AG04449 (cell line): Measurements from ENCODE around the gene NPW.
A peak's percentile ranks its signal among the peaks of the same experiment; 100 is the strongest.

Experiments used
- CTCF ChIA-PET: fragments of 350-600 bp; formaldehyde crosslinking; extraction: SDS; loops from one replicate; lab custom pipeline; 2021; ENCODE audit warnings: antibody characterized with exemption; lab: Yijun Ruan, JAX
- POLR2A ChIA-PET: fragments of 400-600, 350-600 bp; formaldehyde crosslinking; extraction: SDS; loops from one replicate; lab custom pipeline; 2020; ENCODE audit warnings: antibody characterized with exemption, inconsistent platforms; lab: Yijun Ruan, JAX
- DNase-seq: peaks from one replicate; pipeline ENCODE4 v3.0.0-alpha.2; 2010; ENCODE audit warnings: low read depth, low spot score
- H3K4me3 ChIP-seq: 2 replicates; pipeline ENCODE4 v1.5.1; 2011; ENCODE audit warnings: low read depth, mild to moderate bottlenecking, control low read depth, low read length
- CTCF ChIP-seq: IDR thresholded peaks from one replicate; pipeline ENCODE4 v1.5.1; 2011; ENCODE audit warnings: mild to moderate bottlenecking, moderate library complexity, low read length, control low read depth, inconsistent platforms; ENCODE audit not compliant: insufficient read depth; ENCODE audit errors: missing control alignments

The NPW gene

GRCh38 chr16:2042171-2042985, 22.8 kb downstream of the NPW start:
- TF ChIP-seq CTCF = no peak

GRCh38 chr16:2042986-2043666, 23.5 kb downstream of the NPW start:
- no peak for TF ChIP-seq CTCF
- POLR2A ChIA-PET = interaction anchor here (1.2 kb wide), 1 partner anchor 10 kb away, joined by 3 read pairs; no protein-coding TSS in a partner anchor
- H3K4me3 ChIP-seq = no peak overlapping the region
- CTCF ChIA-PET = no interaction called here
- DNase-seq = no peak

More at GRCh38 chr16:2042171-2042985, 22.8 kb downstream of the NPW start:
- DNase-seq = no peak
- POLR2A ChIA-PET = interaction anchor here (1.2 kb wide), 2 partner anchors 9 to 10 kb away, joined by 3 read pairs; no protein-coding TSS in a partner anchor
- H3K4me3 ChIP-seq = no peak overlapping the region
- CTCF ChIA-PET = interaction anchor here (1.2 to 3.7 kb wide), 2 partner anchors 20 to 38 kb away, joined by 3 to 19 read pairs; no protein-coding TSS in a partner anchor

GRCh38 chr16:2043667-2044451, 24.3 kb downstream of the NPW start:
- ChIA-PET CTCF (interaction anchor here (1.2 to 5.0 kb wide), 3 partner anchors 8 to 97 kb away, joined by 3 to 19 read pairs (median 6); no protein-coding TSS in a partner anchor), POLR2A (interaction anchor here (1.2 kb wide), 1 partner anchor 11 kb away, joined by 3 read pairs; no protein-coding TSS in a partner anchor)
- H3K4me3 ChIP-seq = no peak overlapping the region
- no peak for DNase-seq
- TF ChIP-seq CTCF = no peak

- no peak overlapping the region for H3K4me3 ChIP-seq
- CTCF ChIA-PET = interaction anchor here (1.2 to 5.0 kb wide), 3 partner anchors 9 to 96 kb away, joined by 3 to 19 read pairs (median 6); no protein-coding TSS in a partner anchor
- POLR2A ChIA-PET = no interaction called here
- DNase-seq = no peak
- no peak for TF ChIP-seq CTCF
Measured at GRCh38 chr16:2044541-2044940, 25.0 kb downstream of the NPW start.

GRCh38 chr16:2045965-2046892, 26.6 kb downstream of the NPW start:
- CTCF ChIA-PET = interaction anchor here (0.8 to 5.0 kb wide), 8 partner anchors 10 to 94 kb away, joined by 3 to 19 read pairs (median 9); no protein-coding TSS in a partner anchor
- DNase-seq = no peak
- H3K4me3 ChIP-seq = peak overlapping the region; percentile 86; the same call in 1 of the 2 replicates
- TF ChIP-seq CTCF = no peak
- POLR2A ChIA-PET = interaction anchor here (1.0 to 2.1 kb wide), 3 partner anchors 11 to 82 kb away, joined by 5 to 11 read pairs (median 8); partner anchors contain the start of gene RPS2
